Nephron progenitor cell (in vitro differentiated cells): ENCODE measurements around the gene SYTL2.
"Not testable (repeated sequence)": the region's sequence is repeated elsewhere in the genome, so short reads cannot be mapped to it uniquely, and the experiment has no call there.

Source experiments
- DNase-seq: peaks from one replicate; pipeline ENCODE4 v3.0.0; 2021
- H3K27ac Mint-ChIP-seq: 2 replicates; pipeline ENCODE4 v1.8.0; 2021; ENCODE audit warnings: mild to moderate bottlenecking, moderate library complexity, mixed read lengths
- H3K27me3 Mint-ChIP-seq: 2 replicates; pipeline ENCODE4 v1.8.0; 2021; ENCODE audit warnings: mild to moderate bottlenecking, low read depth, mixed read lengths; ENCODE audit not compliant: poor library complexity
- H3K36me3 Mint-ChIP-seq: 2 replicates; pipeline ENCODE4 v1.8.0; 2021; ENCODE audit warnings: low read depth, mixed read lengths
- H3K4me1 Mint-ChIP-seq: 2 replicates; pipeline ENCODE4 v1.8.0; 2021; ENCODE audit warnings: mixed read lengths
- H3K4me3 Mint-ChIP-seq: 2 replicates; pipeline ENCODE4 v1.8.0; 2021; ENCODE audit warnings: mild to moderate bottlenecking, moderate library complexity, mixed read lengths
- H3K9me3 Mint-ChIP-seq: 2 replicates; pipeline ENCODE4 v1.8.0; 2021; ENCODE audit warnings: mild to moderate bottlenecking, moderate library complexity, mixed read lengths
- TF ChIP-seq, protein P1 (sequence below): fragments of 200-600 bp; sonication (generic); IDR thresholded peaks from 2 replicates; pipeline ENCODE4 v1.5.0; 2021; ENCODE audit warnings: antibody characterized with exemption

Gene SYTL2

DNA sequence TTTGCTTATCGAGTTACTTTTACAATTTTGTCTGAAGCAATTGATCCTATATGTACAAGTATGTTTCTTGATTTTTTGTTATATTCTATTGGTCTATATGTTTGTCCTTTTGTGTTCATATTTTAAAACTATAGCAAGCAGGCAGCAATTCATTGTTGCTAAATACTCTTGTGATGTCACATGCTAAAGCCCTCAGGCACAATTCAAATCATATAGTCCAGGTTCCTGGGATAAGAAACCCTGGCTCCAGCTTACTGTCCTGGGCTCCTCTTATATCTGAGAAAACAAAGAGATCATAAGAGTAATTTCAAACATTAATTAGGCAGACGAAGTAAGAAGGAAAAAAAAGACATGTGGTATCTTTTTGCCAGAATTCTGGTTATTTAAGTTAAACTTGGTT is 37.6 kb upstream of the SYTL2 start:
- Mint-ChIP-seq H3K9me3 (peaks cover 50% of the 10 kb centered on the region), H3K4me1 (no peaks in the 10 kb centered on the region), H3K4me3 (no peak overlapping the region), H3K27ac (no peak overlapping the region), H3K36me3 (peaks cover 20% of the 10 kb centered on the region), H3K27me3 (peaks cover 6% of the 10 kb centered on the region)
- no peak for DNase-seq
- TF ChIP-seq, protein P1, sequence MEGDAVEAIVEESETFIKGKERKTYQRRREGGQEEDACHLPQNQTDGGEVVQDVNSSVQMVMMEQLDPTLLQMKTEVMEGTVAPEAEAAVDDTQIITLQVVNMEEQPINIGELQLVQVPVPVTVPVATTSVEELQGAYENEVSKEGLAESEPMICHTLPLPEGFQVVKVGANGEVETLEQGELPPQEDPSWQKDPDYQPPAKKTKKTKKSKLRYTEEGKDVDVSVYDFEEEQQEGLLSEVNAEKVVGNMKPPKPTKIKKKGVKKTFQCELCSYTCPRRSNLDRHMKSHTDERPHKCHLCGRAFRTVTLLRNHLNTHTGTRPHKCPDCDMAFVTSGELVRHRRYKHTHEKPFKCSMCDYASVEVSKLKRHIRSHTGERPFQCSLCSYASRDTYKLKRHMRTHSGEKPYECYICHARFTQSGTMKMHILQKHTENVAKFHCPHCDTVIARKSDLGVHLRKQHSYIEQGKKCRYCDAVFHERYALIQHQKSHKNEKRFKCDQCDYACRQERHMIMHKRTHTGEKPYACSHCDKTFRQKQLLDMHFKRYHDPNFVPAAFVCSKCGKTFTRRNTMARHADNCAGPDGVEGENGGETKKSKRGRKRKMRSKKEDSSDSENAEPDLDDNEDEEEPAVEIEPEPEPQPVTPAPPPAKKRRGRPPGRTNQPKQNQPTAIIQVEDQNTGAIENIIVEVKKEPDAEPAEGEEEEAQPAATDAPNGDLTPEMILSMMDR: no peak

DNA sequence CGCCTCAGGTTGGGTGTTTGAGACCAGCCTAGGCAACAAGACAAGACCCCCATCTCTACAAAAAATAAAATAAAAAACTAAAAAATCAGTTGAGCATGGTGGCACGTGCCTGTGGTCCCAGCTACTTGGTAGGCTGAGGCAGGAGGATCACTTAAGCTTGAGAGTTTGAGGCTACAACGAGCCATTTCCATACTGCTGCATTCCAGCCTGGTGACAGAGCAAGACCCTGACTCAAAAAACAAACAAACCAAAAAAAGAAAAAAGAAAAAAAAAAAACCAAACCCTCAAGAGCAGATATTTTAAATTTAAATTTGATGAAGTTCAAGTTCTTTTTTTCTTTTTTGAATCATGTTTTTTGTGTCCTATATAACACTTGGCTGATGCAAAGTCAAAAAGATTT is 37.1 kb upstream of the SYTL2 start:
- H3K4me1 Mint-ChIP-seq: no peaks in the 10 kb centered on the region
- peaks cover 20% of the 10 kb centered on the region for H3K36me3 Mint-ChIP-seq
- no peak overlapping the region for H3K4me3 Mint-ChIP-seq
- TF ChIP-seq, protein P1: no peak
- no peak for DNase-seq
- H3K9me3 Mint-ChIP-seq: peaks cover 44% of the 10 kb centered on the region
- H3K27ac Mint-ChIP-seq: no peak overlapping the region
- peaks cover 6% of the 10 kb centered on the region for H3K27me3 Mint-ChIP-seq

DNA sequence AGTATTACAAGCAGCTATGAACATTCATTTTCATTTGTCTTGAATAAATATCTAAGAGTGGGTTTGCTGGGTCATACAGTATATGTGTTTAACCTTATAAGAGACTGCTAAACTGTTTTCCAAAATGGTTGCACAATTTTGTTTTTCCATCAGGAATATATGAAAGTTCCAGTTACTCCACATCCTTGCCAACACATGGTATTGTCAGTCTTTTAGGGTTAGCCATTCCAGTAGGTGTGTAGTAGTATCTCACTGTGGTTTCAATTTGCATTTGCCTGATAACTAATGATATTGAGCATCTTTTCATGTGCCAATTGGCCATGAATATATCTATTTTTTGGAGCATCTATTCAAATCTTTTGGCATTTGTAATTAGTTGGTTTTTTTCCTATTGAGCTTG is 36.5 kb upstream of the SYTL2 start:
- TF ChIP-seq, protein P1: no peak
- peaks cover 43% of the 10 kb centered on the region for H3K9me3 Mint-ChIP-seq
- H3K27me3 Mint-ChIP-seq: peaks cover 6% of the 10 kb centered on the region
- no peaks in the 10 kb centered on the region for H3K4me1 Mint-ChIP-seq
- H3K4me3 Mint-ChIP-seq: no peak overlapping the region
- no peak for DNase-seq
- peaks cover 20% of the 10 kb centered on the region for H3K36me3 Mint-ChIP-seq
- no peak overlapping the region for H3K27ac Mint-ChIP-seq

DNA sequence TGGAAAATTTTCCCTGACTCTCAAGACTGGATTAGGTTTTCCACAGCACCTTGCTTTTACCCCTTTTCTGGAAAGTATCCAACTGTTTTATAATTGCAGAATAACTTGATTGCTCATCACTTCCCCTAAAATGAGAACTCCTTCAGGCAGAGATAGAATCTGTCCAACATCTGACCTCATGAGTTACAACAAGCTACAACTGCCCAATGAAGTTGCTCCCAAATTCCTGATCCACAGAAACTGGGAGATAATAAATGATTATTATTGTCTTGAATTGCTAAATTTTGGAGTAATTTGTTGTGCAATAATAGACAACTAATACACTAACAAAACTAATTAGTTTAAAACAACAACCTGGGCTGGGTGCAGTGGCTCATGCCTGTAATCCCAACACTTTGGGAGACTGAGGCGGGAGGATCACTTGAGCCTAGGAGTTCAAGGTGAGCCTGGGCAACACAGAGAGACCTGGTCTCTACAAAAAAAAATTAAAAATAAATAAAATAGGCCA is 34.2 kb upstream of the SYTL2 start:
- Mint-ChIP-seq H3K9me3 (peaks cover 28% of the 10 kb centered on the region), H3K27me3 (peaks cover 6% of the 10 kb centered on the region), H3K4me3 (no peak overlapping the region), H3K4me1 (no peaks in the 10 kb centered on the region), H3K27ac (no peak overlapping the region), H3K36me3 (peaks cover 8% of the 10 kb centered on the region)
- TF ChIP-seq, protein P1: no peak
- DNase-seq: no peak

DNA sequence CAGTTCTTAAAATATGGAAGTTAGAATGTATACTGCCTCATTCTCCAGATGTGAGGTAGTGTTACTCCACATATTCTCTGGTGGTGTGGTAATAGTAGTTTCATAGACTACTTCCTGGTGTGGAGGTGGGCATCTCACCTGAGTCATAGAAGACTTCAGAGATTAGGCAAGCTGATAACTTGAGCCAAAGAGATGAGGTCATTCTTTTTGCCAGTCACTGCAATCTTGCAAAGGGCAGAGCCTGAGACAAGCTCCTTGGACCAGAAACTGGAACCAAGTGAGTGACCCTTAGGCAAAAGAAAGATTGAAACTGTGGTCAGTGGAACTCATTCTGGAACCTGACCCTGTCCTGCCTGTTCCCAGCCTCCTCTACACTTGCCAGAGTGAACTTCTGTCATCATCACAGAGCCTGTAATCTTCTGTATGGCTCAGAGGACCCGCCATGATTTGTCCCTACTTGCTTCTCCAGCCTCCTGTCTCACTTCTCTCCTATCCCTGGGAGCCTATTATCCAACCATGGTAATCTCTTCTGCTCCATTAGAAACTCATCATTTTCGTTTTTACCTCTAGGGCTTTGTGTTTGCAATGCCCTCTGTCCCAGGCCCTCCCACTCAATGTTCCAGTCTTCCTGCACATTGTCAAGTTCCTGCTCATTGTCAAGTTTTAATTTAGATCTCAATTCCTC is 33.6 kb upstream of the SYTL2 start:
- TF ChIP-seq, protein P1: no peak
- H3K4me1 Mint-ChIP-seq: no peaks in the 10 kb centered on the region
- H3K4me3 Mint-ChIP-seq: no peak overlapping the region
- peaks cover 25% of the 10 kb centered on the region for H3K9me3 Mint-ChIP-seq
- peak overlapping the region; percentile 91 for H3K27ac Mint-ChIP-seq
- H3K27me3 Mint-ChIP-seq: peaks cover 6% of the 10 kb centered on the region
- DNase-seq: no peak
- H3K36me3 Mint-ChIP-seq: peaks cover 6% of the 10 kb centered on the region

DNA sequence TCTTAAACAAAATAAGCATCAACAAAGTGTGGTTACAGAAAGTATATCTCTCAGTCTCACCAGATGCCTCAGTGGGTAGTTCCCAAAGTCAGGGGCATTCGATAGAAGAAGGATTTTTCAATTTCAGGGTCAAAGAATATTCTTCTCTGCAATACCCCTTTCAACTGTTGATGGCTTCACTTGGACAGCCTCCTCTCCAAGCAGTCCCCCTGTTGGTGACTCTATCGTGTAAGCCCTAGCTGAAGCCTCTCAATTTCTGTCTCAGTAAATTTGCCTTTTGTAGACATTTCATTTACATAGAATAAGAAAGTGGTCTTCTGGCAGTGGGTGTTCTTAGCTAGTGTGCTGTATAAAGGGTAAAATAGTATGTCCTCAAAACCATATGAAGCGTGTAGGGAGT is 33.0 kb upstream of the SYTL2 start:
- DNase-seq: no peak
- Mint-ChIP-seq H3K9me3 (peaks cover 25% of the 10 kb centered on the region), H3K4me1 (no peaks in the 10 kb centered on the region), H3K27ac (no peak overlapping the region), H3K4me3 (no peak overlapping the region), H3K27me3 (peaks cover 6% of the 10 kb centered on the region), H3K36me3 (peaks cover 5% of the 10 kb centered on the region)
- TF ChIP-seq, protein P1: no peak

DNA sequence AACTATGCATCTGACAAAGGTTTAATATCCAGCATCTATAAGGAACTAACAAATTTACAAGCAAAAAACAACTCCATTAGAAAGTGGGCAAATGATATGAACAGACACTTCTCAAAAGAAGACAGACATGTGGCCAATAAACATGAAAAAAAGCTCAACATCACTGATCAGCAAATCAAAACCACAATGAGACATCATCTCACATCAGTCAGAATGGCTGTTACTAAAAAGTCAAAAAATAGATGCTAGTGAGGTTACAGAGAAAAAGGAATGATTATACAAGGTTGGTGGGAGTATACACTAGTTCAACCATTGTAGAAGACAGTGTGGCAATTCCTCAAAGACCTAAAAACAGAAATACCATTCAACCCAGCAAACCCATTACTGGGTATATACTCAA is 30.0 kb upstream of the SYTL2 start:
- H3K27me3 Mint-ChIP-seq, DNase-seq, H3K4me1 Mint-ChIP-seq, H3K27ac Mint-ChIP-seq, H3K36me3 Mint-ChIP-seq, H3K4me3 Mint-ChIP-seq, H3K9me3 Mint-ChIP-seq: not testable (repeated sequence)
